HL-60 (cell line): ENCODE data around the gene C1orf56.

Source experiments
- CTCF ChIP-seq: IDR thresholded peaks from one replicate; pipeline ENCODE4 v1.5.1; 2011; ENCODE audit warnings: low read length, control low read depth, inconsistent platforms; ENCODE audit not compliant: insufficient read depth
- POLR2AphosphoS5 ChIP-seq: IDR thresholded peaks from 2 replicates; pipeline ENCODE4 v1.6.1; 2012; ENCODE audit warnings: low read depth
- REST ChIP-seq: IDR thresholded peaks from 2 replicates; pipeline ENCODE4 v1.6.1; 2012; ENCODE audit warnings: low read depth; ENCODE audit not compliant: insufficient replicate concordance
- SPI1 ChIP-seq: IDR thresholded peaks from 2 replicates; pipeline ENCODE4 v1.6.1; 2012; ENCODE audit warnings: low read depth, mild to moderate bottlenecking, borderline replicate concordance

- TF ChIP-seq CTCF = no peak
- no peak for TF ChIP-seq POLR2AphosphoS5
- TF ChIP-seq SPI1 = no peak
- TF ChIP-seq REST = no peak
Measured at GRCh38 chr1:151035167-151035566, 12.4 kb upstream of the C1orf56 start.
